Osteoblast (primary cell): ENCODE data around the gene C19orf44. TPM values are rescaled to one million over a fixed set of nuclear protein-coding genes. Genes with fewer than 3 reads are reported as not detected.

ENCODE experiments used
- DNase-seq: peaks from one replicate; pipeline ENCODE4 v3.0.0; 2011; ENCODE audit warnings: low spot score, mixed read lengths; ENCODE audit not compliant: insufficient read length; ENCODE audit errors: missing footprints
- H2AFZ ChIP-seq: 2 replicates; pipeline ENCODE4 v1.6.0; 2011; ENCODE audit warnings: mild to moderate bottlenecking, low read length
- H3K27ac ChIP-seq: 2 replicates; pipeline ENCODE4 v1.5.1; 2011; ENCODE audit warnings: mild to moderate bottlenecking, low read depth, low read length, moderate library complexity
- H3K27me3 ChIP-seq: 2 replicates; pipeline ENCODE4 v1.6.0; 2012; ENCODE audit warnings: mild to moderate bottlenecking, control low read depth, inconsistent platforms, low read length, moderate library complexity; ENCODE audit not compliant: insufficient read depth
- H3K36me3 ChIP-seq: 2 replicates; pipeline ENCODE4 v1.5.1; 2011; ENCODE audit warnings: mild to moderate bottlenecking, low read length, control low read depth, moderate library complexity; ENCODE audit not compliant: insufficient read depth
- H3K4me1 ChIP-seq: 2 replicates; pipeline ENCODE4 v1.5.1; 2011; ENCODE audit warnings: mild to moderate bottlenecking, low read length, control low read depth, moderate library complexity; ENCODE audit not compliant: insufficient read depth
- H3K4me2 ChIP-seq: 2 replicates; pipeline ENCODE4 v1.6.0; 2011; ENCODE audit warnings: mild to moderate bottlenecking, low read length; ENCODE audit not compliant: insufficient read depth
- H3K4me3 ChIP-seq: fragments of 200-600 bp; sonication (generic); 3 replicates; pipeline ENCODE4 v1.5.1; 2012; ENCODE audit warnings: mild to moderate bottlenecking, low read length, inconsistent platforms; ENCODE audit not compliant: insufficient read depth
- H3K79me2 ChIP-seq: 2 replicates; pipeline ENCODE4 v1.6.0; 2012; ENCODE audit warnings: mild to moderate bottlenecking, low read length, control low read depth, inconsistent platforms; ENCODE audit not compliant: insufficient read depth
- H3K9me3 ChIP-seq: 2 replicates; pipeline ENCODE4 v1.5.1; 2011; ENCODE audit warnings: low read depth, low read length, control low read depth
- H4K20me1 ChIP-seq: 2 replicates; pipeline ENCODE4 v1.6.0; 2012; ENCODE audit warnings: mild to moderate bottlenecking, low read length, control low read depth; ENCODE audit not compliant: insufficient read depth
- CTCF ChIP-seq: IDR thresholded peaks from 2 replicates; pipeline ENCODE4 v1.5.1; 2011; ENCODE audit warnings: mild to moderate bottlenecking, low read depth, low read length, moderate library complexity; ENCODE audit errors: extremely low read depth
- total RNA-seq: library from RNA; depleted of rRNA; stranded (reverse); fragments of >200 nt; gene quantifications from 2 replicates; pipeline ENCODE4 v1.2.3, GENCODE V29; 2012

Gene C19orf44
- total RNA-seq, 1 donor = 7.2 TPM

GRCh38 chr19:16559780-16560276 lies 63.6 kb downstream of the C19orf44 start:
- Histone ChIP-seq H3K36me3 (peaks cover 71% of the 10 kb centered on the region), H3K4me1 (no peaks in the 10 kb centered on the region), H3K79me2 (peaks cover 10% of the 10 kb centered on the region), H2AFZ (no peak overlapping the region), H3K9me3 (no peaks in the 10 kb centered on the region), H3K4me3 (no peak overlapping the region), H4K20me1 (no peaks in the 10 kb centered on the region), H3K4me2 (no peak overlapping the region), H3K27me3 (no peaks in the 10 kb centered on the region), H3K27ac (peak overlapping the region; percentile 18)
- no peak for DNase-seq
- TF ChIP-seq CTCF = no peak

- no peak overlapping the region for H3K27ac ChIP-seq
Measured at GRCh38 chr19:16561382-16561781, 65.2 kb downstream of the C19orf44 start.

GRCh38 chr19:16562608-16563025 lies 66.4 kb downstream of the C19orf44 start:
- no peak overlapping the region for H3K27ac ChIP-seq
- no peak overlapping the region for H2AFZ ChIP-seq
- H3K27me3 ChIP-seq = no peaks in the 10 kb centered on the region
- peaks cover 75% of the 10 kb centered on the region for H3K36me3 ChIP-seq
- no peak overlapping the region for H3K4me3 ChIP-seq
- H3K79me2 ChIP-seq = peaks cover 19% of the 10 kb centered on the region
- peaks cover 2% of the 10 kb centered on the region for H4K20me1 ChIP-seq
- H3K4me2 ChIP-seq = no peak overlapping the region
- H3K9me3 ChIP-seq = no peaks in the 10 kb centered on the region
- no peak for DNase-seq
- H3K4me1 ChIP-seq = no peaks in the 10 kb centered on the region
- TF ChIP-seq CTCF = no peak

More at GRCh38 chr19:16561382-16561781, 65.2 kb downstream of the C19orf44 start:
- no peaks in the 10 kb centered on the region for H3K4me1 ChIP-seq
- H3K4me2 ChIP-seq = no peak overlapping the region
- peaks cover 2% of the 10 kb centered on the region for H4K20me1 ChIP-seq
- peak; percentile 80 for DNase-seq
- no peak overlapping the region for H3K4me3 ChIP-seq
- no peaks in the 10 kb centered on the region for H3K27me3 ChIP-seq
- H2AFZ ChIP-seq = no peak overlapping the region
- H3K9me3 ChIP-seq = no peaks in the 10 kb centered on the region
- H3K36me3 ChIP-seq = peaks cover 72% of the 10 kb centered on the region
- TF ChIP-seq CTCF = no peak
- H3K79me2 ChIP-seq = peaks cover 13% of the 10 kb centered on the region

- Histone ChIP-seq H3K27ac (no peak overlapping the region), H3K27me3 (no peaks in the 10 kb centered on the region), H3K4me1 (peaks cover 9% of the 10 kb centered on the region), H3K9me3 (no peaks in the 10 kb centered on the region), H3K4me2 (no peak overlapping the region), H3K79me2 (peaks cover 36% of the 10 kb centered on the region), H3K4me3 (no peak overlapping the region), H3K36me3 (peaks cover 74% of the 10 kb centered on the region), H2AFZ (no peak overlapping the region), H4K20me1 (peaks cover 12% of the 10 kb centered on the region)
- no peak for TF ChIP-seq CTCF
- DNase-seq = no peak
Measured at GRCh38 chr19:16564842-16565241, 68.6 kb downstream of the C19orf44 start.
